Measurements from ENCODE around the gene PIGR. TPM values are rescaled to one million over a fixed set of nuclear protein-coding genes. Genes with fewer than 3 reads are reported as not detected.

The PIGR gene
- polyA plus RNA-seq, 1 of the 3 experiments (the other 2 are of a cell fraction) = not detected

DNA sequence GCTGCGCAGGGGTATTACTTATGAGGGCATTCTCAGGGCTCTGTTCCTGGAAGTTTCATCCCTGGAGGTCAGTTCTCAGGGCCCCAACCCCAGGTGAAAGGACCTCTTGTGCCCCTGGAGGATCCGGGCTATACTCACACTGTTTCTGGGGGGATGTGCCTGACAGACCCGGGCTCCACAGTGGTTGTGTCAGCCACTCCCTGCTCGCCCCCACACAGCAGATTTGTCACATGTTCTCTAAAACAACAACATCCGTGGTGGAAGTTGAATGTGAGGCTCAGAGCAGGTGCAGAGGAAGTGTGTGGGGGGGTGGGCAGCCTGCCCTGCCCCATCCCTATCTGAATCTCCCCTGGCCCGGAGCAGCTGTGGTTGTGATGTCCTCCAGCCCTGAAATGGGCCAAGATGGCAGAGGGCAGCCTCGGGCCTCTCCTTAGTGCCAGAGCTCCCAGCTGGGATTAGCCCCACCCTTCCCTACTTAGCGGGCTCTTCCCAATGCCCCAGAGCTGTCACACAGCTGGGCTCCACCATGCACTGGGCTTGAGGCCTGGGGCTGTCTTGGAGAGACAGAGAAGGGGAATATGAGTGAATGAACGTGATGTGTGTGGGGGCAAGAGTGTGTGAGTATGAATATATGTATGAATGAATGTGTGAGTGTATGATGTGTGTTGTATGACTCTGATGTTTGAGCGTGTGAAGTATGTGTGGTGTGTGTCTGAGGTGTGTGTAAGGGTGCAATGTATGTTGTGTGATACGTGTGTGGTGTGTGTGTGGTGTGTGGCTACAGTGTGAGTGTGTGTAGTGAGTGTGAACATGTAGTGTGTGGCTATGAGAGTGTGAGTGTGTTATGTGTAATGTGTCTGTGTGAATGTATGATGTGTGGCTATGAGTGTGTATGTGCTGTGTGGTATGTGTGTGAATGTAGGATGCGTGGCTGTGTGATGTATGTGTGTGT lies 23.0 kb downstream of the PIGR start:
- no peak overlapping the region for H3K27ac ChIP-seq (ENCODE audit: low read depth in 2 of 2, low read length in 1 of 2)
- POLR2A ChIA-PET = no interaction called here
- no peak overlapping the region for H2AFZ ChIP-seq (ENCODE audit: low read depth)
- no peaks in the 10 kb centered on the region for H4K20me1 ChIP-seq (ENCODE audit: insufficient read depth)
- H3K9me3 ChIP-seq = no peaks in the 10 kb centered on the region
- no peak overlapping the region for H3K4me2 ChIP-seq
- no peak for DNase-seq
- no peak overlapping the region for H3K4me3 ChIP-seq (ENCODE audit: low read depth in 2 of 2, low read length in 1 of 2)
- no peaks in the 10 kb centered on the region for H3F3A ChIP-seq (replicated peaks; ENCODE audit: insufficient read depth)
- H3K9me2 ChIP-seq = no peaks in the 10 kb centered on the region
- H3K9ac ChIP-seq = no peak overlapping the region
- 50% methylated on average over 8 of the region's 12 CpGs for WGBS (ENCODE audit: low lambda C conversion rate)
- H3K27me3 ChIP-seq (ENCODE audit: insufficient read depth) = peaks cover 2% of the 10 kb centered on the region; the same call in 1 of the 2 replicates
- no peak for TF ChIP-seq SIN3A (IDR thresholded peaks at IDR 0.05; ENCODE audit: borderline replicate concordance, low read depth, low read length)
- CTCF ChIA-PET = interaction anchor here (0.9 to 3.4 kb wide), 5 partner anchors 11 to 205 kb away, joined by 4 to 27 read pairs (median 6); no protein-coding TSS in a partner anchor
- H3K79me2 ChIP-seq (ENCODE audit: insufficient read depth) = no peaks in the 10 kb centered on the region
- H3K36me3 ChIP-seq (replicated peaks in 1 of 2; ENCODE audit: control insufficient read depth in 1 of 2, insufficient read depth in 2 of 2, low read length in 1 of 2) = no peaks in the 10 kb centered on the region
- no peaks in the 10 kb centered on the region for H3K4me1 ChIP-seq (ENCODE audit: control insufficient read depth in 1 of 2, insufficient read depth in 2 of 2, low read depth in 1 of 2, low read length in 1 of 2)

DNA sequence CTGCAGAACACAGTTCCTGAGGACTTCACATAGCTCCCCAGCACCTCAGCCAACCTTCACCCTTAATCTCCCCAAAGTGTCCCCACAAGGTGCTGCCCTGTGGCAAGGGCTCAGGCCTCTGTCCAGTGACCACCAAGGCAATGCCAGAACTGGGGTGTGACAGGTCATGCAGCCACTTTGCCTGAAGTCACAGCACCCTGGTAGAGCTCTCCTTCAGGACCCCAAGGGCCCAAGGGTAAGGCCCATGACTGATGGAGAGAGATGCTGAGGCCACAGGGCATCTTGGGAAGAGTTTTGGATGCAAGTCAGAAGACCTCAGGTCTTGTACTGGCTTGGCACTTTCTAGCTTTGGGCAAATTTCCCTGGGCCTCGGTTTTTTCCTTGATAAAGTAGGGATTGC lies 23.7 kb downstream of the PIGR start:
- Histone ChIP-seq H3K36me3 (replicated peaks in 1 of 2; ENCODE audit: control insufficient read depth in 1 of 2, insufficient read depth in 2 of 2, low read length in 1 of 2) (no peaks in the 10 kb centered on the region), H3K27me3 (ENCODE audit: insufficient read depth) (peaks cover 5% of the 10 kb centered on the region; the same call in 1 of the 2 replicates), H3K4me2 (no peak overlapping the region), H2AFZ (ENCODE audit: low read depth) (no peak overlapping the region), H3K4me1 (ENCODE audit: control insufficient read depth in 1 of 2, insufficient read depth in 2 of 2, low read depth in 1 of 2, low read length in 1 of 2) (no peaks in the 10 kb centered on the region), H4K20me1 (ENCODE audit: insufficient read depth) (no peaks in the 10 kb centered on the region), H3K9me3 (no peaks in the 10 kb centered on the region), H3K4me3 (ENCODE audit: low read depth in 2 of 2, low read length in 1 of 2) (no peak overlapping the region), H3K9me2 (no peaks in the 10 kb centered on the region), H3K79me2 (ENCODE audit: insufficient read depth) (no peaks in the 10 kb centered on the region), H3K9ac (no peak overlapping the region), H3K27ac (ENCODE audit: low read depth in 2 of 2, low read length in 1 of 2) (no peak overlapping the region), H3F3A (replicated peaks; ENCODE audit: insufficient read depth) (no peaks in the 10 kb centered on the region)
- CTCF ChIA-PET = interaction anchor here (0.9 to 3.4 kb wide), 6 partner anchors 9 to 204 kb away, joined by 4 to 27 read pairs (median 5); no protein-coding TSS in a partner anchor
- TF ChIP-seq FOSL2 (IDR thresholded peaks at IDR 0.05; ENCODE audit: borderline replicate concordance, low read depth) (no peak), SIN3A (IDR thresholded peaks at IDR 0.05; ENCODE audit: borderline replicate concordance, low read depth, low read length) (no peak), RXRA (IDR thresholded peaks at IDR 0.05; ENCODE audit: borderline replicate concordance, low read depth) (no peak), TCF12 (IDR thresholded peaks at IDR 0.05) (no peak), EP300 (IDR thresholded peaks at IDR 0.05; ENCODE audit: borderline replicate concordance in 1 of 2, low read depth in 1 of 2, low read length in 1 of 2) (no peak), RAD21 (IDR thresholded peaks at IDR 0.05; ENCODE audit: low read length) (no peak), FOXM1 (IDR thresholded peaks at IDR 0.05; ENCODE audit: low read depth) (no peak), CHD2 (IDR thresholded peaks at IDR 0.05; ENCODE audit: low read length, partially characterized antibody) (no peak), GATA2 (CRISPR knock-in tag; IDR thresholded peaks at IDR 0.05) (no peak), SMC3 (IDR thresholded peaks at IDR 0.05; ENCODE audit: low read depth, low read length) (no peak), JUND (IDR thresholded peaks at IDR 0.05) (no peak), MXI1 (IDR thresholded peaks at IDR 0.05; ENCODE audit: low read depth, low read length) (no peak), RCOR1 (IDR thresholded peaks at IDR 0.05; ENCODE audit: low read length) (no peak), ELF1 (IDR thresholded peaks at IDR 0.05) (no peak), NRF1 (IDR thresholded peaks at IDR 0.05; ENCODE audit: low read depth, low read length) (no peak)
- TF ChIP-seq, protein P1, sequence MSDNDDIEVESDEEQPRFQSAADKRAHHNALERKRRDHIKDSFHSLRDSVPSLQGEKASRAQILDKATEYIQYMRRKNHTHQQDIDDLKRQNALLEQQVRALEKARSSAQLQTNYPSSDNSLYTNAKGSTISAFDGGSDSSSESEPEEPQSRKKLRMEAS (IDR thresholded peaks at IDR 0.05; ENCODE audit: low read depth) = no peak
- TF ChIP-seq, protein P2, sequence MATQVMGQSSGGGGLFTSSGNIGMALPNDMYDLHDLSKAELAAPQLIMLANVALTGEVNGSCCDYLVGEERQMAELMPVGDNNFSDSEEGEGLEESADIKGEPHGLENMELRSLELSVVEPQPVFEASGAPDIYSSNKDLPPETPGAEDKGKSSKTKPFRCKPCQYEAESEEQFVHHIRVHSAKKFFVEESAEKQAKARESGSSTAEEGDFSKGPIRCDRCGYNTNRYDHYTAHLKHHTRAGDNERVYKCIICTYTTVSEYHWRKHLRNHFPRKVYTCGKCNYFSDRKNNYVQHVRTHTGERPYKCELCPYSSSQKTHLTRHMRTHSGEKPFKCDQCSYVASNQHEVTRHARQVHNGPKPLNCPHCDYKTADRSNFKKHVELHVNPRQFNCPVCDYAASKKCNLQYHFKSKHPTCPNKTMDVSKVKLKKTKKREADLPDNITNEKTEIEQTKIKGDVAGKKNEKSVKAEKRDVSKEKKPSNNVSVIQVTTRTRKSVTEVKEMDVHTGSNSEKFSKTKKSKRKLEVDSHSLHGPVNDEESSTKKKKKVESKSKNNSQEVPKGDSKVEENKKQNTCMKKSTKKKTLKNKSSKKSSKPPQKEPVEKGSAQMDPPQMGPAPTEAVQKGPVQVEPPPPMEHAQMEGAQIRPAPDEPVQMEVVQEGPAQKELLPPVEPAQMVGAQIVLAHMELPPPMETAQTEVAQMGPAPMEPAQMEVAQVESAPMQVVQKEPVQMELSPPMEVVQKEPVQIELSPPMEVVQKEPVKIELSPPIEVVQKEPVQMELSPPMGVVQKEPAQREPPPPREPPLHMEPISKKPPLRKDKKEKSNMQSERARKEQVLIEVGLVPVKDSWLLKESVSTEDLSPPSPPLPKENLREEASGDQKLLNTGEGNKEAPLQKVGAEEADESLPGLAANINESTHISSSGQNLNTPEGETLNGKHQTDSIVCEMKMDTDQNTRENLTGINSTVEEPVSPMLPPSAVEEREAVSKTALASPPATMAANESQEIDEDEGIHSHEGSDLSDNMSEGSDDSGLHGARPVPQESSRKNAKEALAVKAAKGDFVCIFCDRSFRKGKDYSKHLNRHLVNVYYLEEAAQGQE (IDR thresholded peaks at IDR 0.05; ENCODE audit: low read depth, low read length) = no peak
- TF ChIP-seq, protein P3, sequence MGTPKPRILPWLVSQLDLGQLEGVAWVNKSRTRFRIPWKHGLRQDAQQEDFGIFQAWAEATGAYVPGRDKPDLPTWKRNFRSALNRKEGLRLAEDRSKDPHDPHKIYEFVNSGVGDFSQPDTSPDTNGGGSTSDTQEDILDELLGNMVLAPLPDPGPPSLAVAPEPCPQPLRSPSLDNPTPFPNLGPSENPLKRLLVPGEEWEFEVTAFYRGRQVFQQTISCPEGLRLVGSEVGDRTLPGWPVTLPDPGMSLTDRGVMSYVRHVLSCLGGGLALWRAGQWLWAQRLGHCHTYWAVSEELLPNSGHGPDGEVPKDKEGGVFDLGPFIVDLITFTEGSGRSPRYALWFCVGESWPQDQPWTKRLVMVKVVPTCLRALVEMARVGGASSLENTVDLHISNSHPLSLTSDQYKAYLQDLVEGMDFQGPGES (IDR thresholded peaks at IDR 0.05; ENCODE audit: low read depth, low read length) = no peak
- POLR2A ChIA-PET = no interaction called here
- no peak for DNase-seq
- WGBS (ENCODE audit: low lambda C conversion rate) = no CpG with 5 or more reads among the region's 1 CpG

Data from SK-N-SH (cell line).